ENCODE measurements around the gene LSM5. TPM values are rescaled to one million over a fixed set of nuclear protein-coding genes. Genes with fewer than 3 reads are reported as not detected.

The LSM5 gene
- total and polyA plus RNA-seq, 9 of the 15 experiments (the other 6 are each of a cell fraction or from before 2014, with no cell fraction given): 36.3 to 620 (median 186) TPM

DNA sequence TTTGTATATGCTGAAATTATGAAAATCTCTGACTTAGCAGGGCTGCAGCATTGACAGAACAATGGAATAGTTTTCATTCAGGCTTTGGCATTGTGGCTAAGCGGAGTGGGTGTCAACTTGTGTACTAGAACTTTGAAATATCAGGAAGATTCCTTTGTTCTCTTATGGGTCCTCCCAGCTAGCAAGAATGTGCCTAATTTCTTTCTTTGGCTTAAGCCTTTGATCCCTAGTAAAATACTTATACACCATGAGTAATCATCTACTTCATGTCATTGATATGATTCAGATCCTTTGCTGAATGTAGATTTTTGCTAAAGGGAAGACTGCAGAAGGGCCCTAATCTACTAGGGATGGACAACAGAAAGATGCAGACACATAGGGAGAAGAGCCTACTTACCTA lies 11.3 kb upstream of the LSM5 start (continued):
- TF ChIP-seq ZBTB49 (CRISPR knock-in tag; IDR thresholded peaks at IDR 0.05; ENCODE audit: borderline replicate concordance) (no peak), ZNF143 (CRISPR knock-in tag; IDR thresholded peaks at IDR 0.05) (no peak), ZNF134 (CRISPR knock-in tag; conservative IDR thresholded peaks at IDR 0.05) (no peak), ZNF3 (CRISPR knock-in tag; IDR thresholded peaks at IDR 0.05) (no peak), ZNF766 (CRISPR knock-in tag; conservative IDR thresholded peaks at IDR 0.05) (no peak), SREBF2 (CRISPR knock-in tag; IDR thresholded peaks at IDR 0.05) (no peak)

GRCh38 chr7:32500922-32501341 lies 10.8 kb upstream of the LSM5 start:
- WGBS (ENCODE audit: insufficient coverage, low coverage, missing lambda C conversion rate): 0% methylated on average over 1 of the region's 1 CpG
- H3K27ac ChIP-seq (ENCODE audit: extremely low read depth, low read depth, low read length): peak overlapping the region; percentile 74
- peaks cover 23% of the 10 kb centered on the region; the same call in 1 of the 3 replicates for H3K36me3 ChIP-seq (ENCODE audit: control insufficient read depth, insufficient read depth, low read length)
- DNase-seq (ENCODE audit: extremely low read depth in 1 of 4, low spot score in 3 of 4): peak in 1 of 4 experiments; percentile 45
- ATAC-seq: peak; percentile 46
- no peak overlapping the region for H3K4me3 ChIP-seq
- CTCF ChIA-PET (ENCODE audit: low intra/inter-chr PET ratio): no interaction called here
- no peaks in the 10 kb centered on the region for H3K9me1 ChIP-seq (ENCODE audit: control insufficient read depth, insufficient read depth, low read length)
- H3K9me3 ChIP-seq (replicated peaks; ENCODE audit: control insufficient read depth, insufficient read depth, low read depth, low read length): no peaks in the 10 kb centered on the region; the same call in 1 of the 2 replicates
- 0 out of 2 replicates have a peak, but pooled peaks cover 3% of the 10 kb centered on the region for H4K20me1 ChIP-seq (replicated peaks; ENCODE audit: control insufficient read depth, insufficient read depth, low read length)
- H3K4me2 ChIP-seq (ENCODE audit: insufficient read depth, low read length): peak overlapping the region; percentile 52
- POLR2A ChIA-PET: interaction anchor here (0.6 to 1.3 kb wide), 4 partner anchors 10 to 167 kb away, joined by 3 to 4 read pairs (median 4); partner anchors contain the start of gene LSM5
- FAIRE-seq: no peak
- peak overlapping the region in 1 of 2 experiments; percentile 41; a peak in 2 of 4 replicates for H3K9ac ChIP-seq (ENCODE audit: insufficient read depth in 1 of 2, low read depth in 2 of 2, low read length in 2 of 2)
- in situ Hi-C loops (cut with MboI): no loop called here
- no peaks in the 10 kb centered on the region for H3K27me3 ChIP-seq (ENCODE audit: control insufficient read depth in 2 of 2, insufficient read depth in 2 of 2, low read length in 2 of 2)
- intact Hi-C loops (cut with micrococcal nuclease): no loop called here
- peaks cover 11 to 22% of the 10 kb centered on the region in 2 experiments; a peak in 4 of 5 replicates for H3K4me1 ChIP-seq (replicated peaks in 1 of 2; ENCODE audit: control insufficient read depth in 2 of 2, insufficient read depth in 2 of 2, low read length in 2 of 2)
- BruUV-seq (replicated peaks): no TSS peak
- peaks cover 98% of the 10 kb centered on the region for H3K79me2 ChIP-seq (ENCODE audit: control insufficient read depth, insufficient read depth, low read length)
- H2AFZ ChIP-seq (ENCODE audit: low read depth, low read length): no peak overlapping the region
- TF ChIP-seq ZNF12 (CRISPR knock-in tag; IDR thresholded peaks at IDR 0.05) (no peak), DPF2 (IDR thresholded peaks at IDR 0.05) (peak; percentile 76), ZNF408 (CRISPR knock-in tag; IDR thresholded peaks at IDR 0.05; ENCODE audit: low read depth) (no peak), TFAM (CRISPR knock-in tag; conservative IDR thresholded peaks at IDR 0.05) (no peak)

Data from K562 (cell line).